PC-3 (cell line): ENCODE data around the gene MME. TPM values are rescaled to one million over a fixed set of nuclear protein-coding genes. Genes with fewer than 3 reads are reported as not detected.

Experiments
- ATAC-seq: fragments of 200-7000 bp; cut with Tn5 transposase; 2 replicates; pipeline ENCODE4 v1.9.1; 2020; ENCODE audit warnings: mild to moderate bottlenecking, moderate library complexity
- BruUV-seq: library from RNA; stranded (reverse); fragments of 400-500 nt; replicated peaks from 2 replicates; lab custom pipeline; 2021; lab: Mats Ljungman, UMichigan
- CTCF ChIA-PET: fragments of 300-600 bp; sonication (Branson Sonifier 250); formaldehyde crosslinking; loops from one replicate; lab custom pipeline; 2022; ENCODE audit warnings: antibody characterized with exemption; lab: Charles Lee
- POLR2A ChIA-PET: fragments of 300-600 bp; sonication (Branson Sonifier 250); formaldehyde crosslinking; loops from one replicate; lab custom pipeline; 2022; ENCODE audit warnings: antibody characterized with exemption; ENCODE audit not compliant: unreplicated experiment; lab: Charles Lee
- DNase-seq: peaks from one replicate; pipeline ENCODE4 v3.0.0-alpha.2; 2015
- H2AFZ ChIP-seq: fragments of 300-600 bp; sonication (generic); 2 replicates; pipeline ENCODE4 v1.6.0; 2016; ENCODE audit warnings: antibody characterized with exemption, low read length
- H3F3A ChIP-seq: fragments of 300-600 bp; sonication (generic); one replicate; pipeline ENCODE4 v1.6.0; 2017; ENCODE audit warnings: antibody characterized with exemption, low read length, control low read depth, mild to moderate bottlenecking; ENCODE audit not compliant: unreplicated experiment
- H3K27ac ChIP-seq: fragments of 300-600 bp; sonication (generic); 2 replicates; pipeline ENCODE4 v1.5.1; 2016; ENCODE audit warnings: mild to moderate bottlenecking, low read length
- H3K27me3 ChIP-seq: fragments of 300-600 bp; sonication (generic); 2 replicates; pipeline ENCODE4 v1.6.1; 2016; ENCODE audit warnings: low read length, mixed read lengths
- H3K36me3 ChIP-seq: fragments of 300-600 bp; sonication (generic); 2 replicates; pipeline ENCODE4 v1.6.1; 2016; ENCODE audit warnings: low read depth, mixed run types, low read length, mixed read lengths
- H3K4me1 ChIP-seq: fragments of 300-600 bp; sonication (generic); 2 replicates; pipeline ENCODE4 v1.5.1; 2016; ENCODE audit warnings: low read length; ENCODE audit not compliant: insufficient read depth
- H3K4me2 ChIP-seq: fragments of 300-600 bp; sonication (generic); 2 replicates; pipeline ENCODE4 v1.6.0; 2016; ENCODE audit warnings: low read length
- H3K4me3 ChIP-seq: fragments of 300-600 bp; sonication (generic); 2 replicates; pipeline ENCODE4 v1.5.1; 2016; ENCODE audit warnings: mild to moderate bottlenecking, low read length, mixed read lengths
- H3K79me2 ChIP-seq: fragments of 300-600 bp; sonication (generic); 2 replicates; pipeline ENCODE4 v1.6.1; 2017; ENCODE audit warnings: low read length, mixed read lengths
- H3K9ac ChIP-seq: fragments of 300-600 bp; sonication (generic); 2 replicates; pipeline ENCODE4 v1.6.0; 2016; ENCODE audit warnings: mild to moderate bottlenecking, low read length
- H3K9me2 ChIP-seq: fragments of 300-600 bp; sonication (generic); replicated peaks from 2 replicates; pipeline ENCODE4 v1.6.1; 2016; ENCODE audit warnings: mixed run types, low read length, mixed read lengths
- H3K9me3 ChIP-seq: fragments of 300-600 bp; sonication (generic); 2 replicates; pipeline ENCODE4 v1.6.1; 2016; ENCODE audit warnings: low read length, mixed read lengths
- H4K20me1 ChIP-seq: fragments of 300-600 bp; sonication (generic); 2 replicates; pipeline ENCODE4 v1.6.1; 2016; ENCODE audit warnings: low read length, mixed read lengths
- EZH2 ChIP-seq: fragments of 300-600 bp; sonication (generic); IDR thresholded peaks from one replicate; pipeline ENCODE4 v1.6.1; 2017; ENCODE audit warnings: antibody characterized with exemption, mild to moderate bottlenecking, low read length; ENCODE audit not compliant: unreplicated experiment
- EZH2phosphoT487 ChIP-seq: fragments of 300-600 bp; sonication (generic); IDR thresholded peaks from 2 replicates; pipeline ENCODE4 v1.6.1; 2018; ENCODE audit warnings: mild to moderate bottlenecking, antibody characterized with exemption, low read length, borderline replicate concordance
- intact Hi-C: fragments of 100-400 bp; cut with micrococcal nuclease; formaldehyde crosslinking; loops from 2 replicates; pipeline ENCODE4 v1.9.0; 2023
- total RNA-seq: library from RNA; depleted of rRNA; stranded (reverse); fragments of >200 nt; gene quantifications from 2 replicates; pipeline ENCODE4 v1.2.3, GENCODE V29; 2014
- TF ChIP-seq, protein P1 (sequence below): fragments of 300-600 bp; sonication (generic); conservative IDR thresholded peaks from 2 replicates; pipeline ENCODE4 v1.5.1; 2017; ENCODE audit warnings: antibody characterized with exemption, low read depth, mild to moderate bottlenecking, low read length

Gene MME
- total RNA-seq, 1 experiment from 2014 or later, result 1.2 TPM

DNA sequence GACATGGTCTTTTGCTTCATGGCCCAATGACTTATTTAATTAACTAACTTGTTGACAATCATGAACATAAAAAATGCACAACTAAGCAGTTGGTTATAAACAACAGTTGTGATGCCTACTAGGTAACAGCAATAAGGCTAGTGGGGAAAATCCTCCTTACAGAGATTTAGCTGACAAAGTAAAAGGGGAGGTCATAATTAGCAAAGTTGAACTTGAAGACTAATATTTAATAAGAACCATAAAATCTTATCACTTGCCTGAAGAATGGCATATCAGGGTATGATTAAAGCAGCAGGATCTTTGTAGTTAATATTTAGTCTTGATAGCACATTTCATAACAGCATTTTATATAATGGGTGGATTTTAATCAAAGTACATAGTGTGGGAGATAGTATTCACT is 84.2 kb downstream of the MME start:
- H3K4me1 ChIP-seq, result no peaks in the 10 kb centered on the region
- H2AFZ ChIP-seq, result no peak overlapping the region
- no peaks in the 10 kb centered on the region for H3F3A ChIP-seq
- no TSS peak for BruUV-seq
- no peak overlapping the region for H3K4me2 ChIP-seq
- intact Hi-C loops, result no loop called here
- no peaks in the 10 kb centered on the region for H3K9me3 ChIP-seq
- no peaks in the 10 kb centered on the region for H3K27me3 ChIP-seq
- H3K27ac ChIP-seq, result no peak overlapping the region
- no peaks in the 10 kb centered on the region for H4K20me1 ChIP-seq
- TF ChIP-seq, protein P1, sequence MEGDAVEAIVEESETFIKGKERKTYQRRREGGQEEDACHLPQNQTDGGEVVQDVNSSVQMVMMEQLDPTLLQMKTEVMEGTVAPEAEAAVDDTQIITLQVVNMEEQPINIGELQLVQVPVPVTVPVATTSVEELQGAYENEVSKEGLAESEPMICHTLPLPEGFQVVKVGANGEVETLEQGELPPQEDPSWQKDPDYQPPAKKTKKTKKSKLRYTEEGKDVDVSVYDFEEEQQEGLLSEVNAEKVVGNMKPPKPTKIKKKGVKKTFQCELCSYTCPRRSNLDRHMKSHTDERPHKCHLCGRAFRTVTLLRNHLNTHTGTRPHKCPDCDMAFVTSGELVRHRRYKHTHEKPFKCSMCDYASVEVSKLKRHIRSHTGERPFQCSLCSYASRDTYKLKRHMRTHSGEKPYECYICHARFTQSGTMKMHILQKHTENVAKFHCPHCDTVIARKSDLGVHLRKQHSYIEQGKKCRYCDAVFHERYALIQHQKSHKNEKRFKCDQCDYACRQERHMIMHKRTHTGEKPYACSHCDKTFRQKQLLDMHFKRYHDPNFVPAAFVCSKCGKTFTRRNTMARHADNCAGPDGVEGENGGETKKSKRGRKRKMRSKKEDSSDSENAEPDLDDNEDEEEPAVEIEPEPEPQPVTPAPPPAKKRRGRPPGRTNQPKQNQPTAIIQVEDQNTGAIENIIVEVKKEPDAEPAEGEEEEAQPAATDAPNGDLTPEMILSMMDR, result no peak
- TF ChIP-seq EZH2 (no peak), EZH2phosphoT487 (no peak)
- no peaks in the 10 kb centered on the region for H3K9me2 ChIP-seq
- H3K79me2 ChIP-seq, result no peaks in the 10 kb centered on the region
- DNase-seq (no peak), ATAC-seq (no peak)
- no peak overlapping the region for H3K4me3 ChIP-seq
- H3K9ac ChIP-seq, result no peak overlapping the region
- no peaks in the 10 kb centered on the region for H3K36me3 ChIP-seq
- ChIA-PET POLR2A (no interaction called here), CTCF (interaction anchor here (0.6 kb wide), 1 partner anchor 123 kb away, joined by 3 read pairs; no protein-coding TSS in a partner anchor)

DNA sequence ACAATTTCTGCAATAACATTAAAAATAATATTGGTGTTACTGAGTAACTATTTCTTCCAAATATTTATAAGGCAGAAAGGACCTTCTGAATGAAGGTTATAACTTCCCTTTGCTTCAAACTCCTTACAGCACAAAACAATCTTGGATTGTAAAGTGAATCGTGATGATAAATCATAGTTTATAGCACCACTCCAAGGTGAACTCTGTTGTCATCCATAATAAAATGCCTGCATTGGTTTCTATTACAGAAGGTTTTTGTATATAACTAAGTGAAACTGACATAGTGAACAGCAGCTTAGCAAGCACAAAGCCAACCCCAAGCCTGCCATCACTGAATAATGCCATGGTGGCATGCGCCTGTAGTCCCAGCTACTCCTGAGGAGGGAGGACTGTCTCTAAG is 86.3 kb downstream of the MME start:
- Histone ChIP-seq H3K9me3 (no peaks in the 10 kb centered on the region), H3F3A (no peaks in the 10 kb centered on the region), H3K27me3 (no peaks in the 10 kb centered on the region), H3K36me3 (no peaks in the 10 kb centered on the region), H2AFZ (no peak overlapping the region), H3K4me3 (no peak overlapping the region), H3K4me2 (no peak overlapping the region), H3K27ac (no peak overlapping the region), H4K20me1 (no peaks in the 10 kb centered on the region), H3K79me2 (no peaks in the 10 kb centered on the region), H3K9ac (no peak overlapping the region), H3K4me1 (no peaks in the 10 kb centered on the region), H3K9me2 (no peaks in the 10 kb centered on the region)
- no TSS peak for BruUV-seq
- CTCF ChIA-PET, result no interaction called here
- DNase-seq (no peak), ATAC-seq (no peak)
- TF ChIP-seq, protein P1, result no peak
- TF ChIP-seq EZH2, result no peak
- TF ChIP-seq EZH2phosphoT487, result no peak
- POLR2A ChIA-PET, result no interaction called here
- intact Hi-C loops, result no loop called here

DNA sequence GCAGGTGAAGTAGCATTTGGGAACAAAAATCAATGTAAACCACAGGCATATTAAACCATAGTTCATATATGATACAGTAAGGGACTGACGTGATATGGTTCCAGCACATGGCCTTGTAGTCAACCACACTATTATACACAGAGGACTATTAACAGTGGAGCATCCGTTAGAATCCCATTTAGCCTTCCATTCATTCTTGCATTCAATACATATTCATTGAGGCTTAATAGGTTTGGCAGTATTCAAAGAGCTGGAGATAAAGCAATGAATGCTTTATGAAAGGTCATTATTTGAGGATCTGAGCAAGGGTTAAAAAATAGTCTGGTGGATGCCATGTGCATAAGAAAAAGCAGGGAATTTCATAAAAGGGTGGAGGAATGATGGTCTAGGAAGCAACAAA is 89.1 kb downstream of the MME start:
- Histone ChIP-seq H3K4me3 (no peak overlapping the region), H3K27ac (no peak overlapping the region), H4K20me1 (no peaks in the 10 kb centered on the region), H3F3A (no peaks in the 10 kb centered on the region), H3K9me2 (no peaks in the 10 kb centered on the region), H3K4me2 (no peak overlapping the region), H3K4me1 (no peaks in the 10 kb centered on the region), H2AFZ (no peak overlapping the region), H3K27me3 (no peaks in the 10 kb centered on the region), H3K9ac (no peak overlapping the region), H3K79me2 (no peaks in the 10 kb centered on the region), H3K36me3 (no peaks in the 10 kb centered on the region), H3K9me3 (no peaks in the 10 kb centered on the region)
- intact Hi-C loops, result no loop called here
- ATAC-seq (no peak), DNase-seq (no peak)
- POLR2A ChIA-PET, result no interaction called here
- TF ChIP-seq EZH2, result no peak
- TF ChIP-seq EZH2phosphoT487, result no peak
- TF ChIP-seq, protein P1, result no peak
- CTCF ChIA-PET, result no interaction called here
- no TSS peak for BruUV-seq
